Fibroblast of skin of right quadriceps (primary cell): ENCODE data around the gene SVBP.
"Not testable (repeated sequence)": the region's sequence is repeated elsewhere in the genome, so short reads cannot be mapped to it uniquely, and the experiment has no call there.

ENCODE experiments used
- DNase-seq: peaks from one replicate; pipeline ENCODE4 v3.0.0-alpha.2; 2013

SVBP gene

GRCh38 chr1:42841010-42841409, 23.8 kb upstream of the SVBP start:
- no peak for DNase-seq

DNA sequence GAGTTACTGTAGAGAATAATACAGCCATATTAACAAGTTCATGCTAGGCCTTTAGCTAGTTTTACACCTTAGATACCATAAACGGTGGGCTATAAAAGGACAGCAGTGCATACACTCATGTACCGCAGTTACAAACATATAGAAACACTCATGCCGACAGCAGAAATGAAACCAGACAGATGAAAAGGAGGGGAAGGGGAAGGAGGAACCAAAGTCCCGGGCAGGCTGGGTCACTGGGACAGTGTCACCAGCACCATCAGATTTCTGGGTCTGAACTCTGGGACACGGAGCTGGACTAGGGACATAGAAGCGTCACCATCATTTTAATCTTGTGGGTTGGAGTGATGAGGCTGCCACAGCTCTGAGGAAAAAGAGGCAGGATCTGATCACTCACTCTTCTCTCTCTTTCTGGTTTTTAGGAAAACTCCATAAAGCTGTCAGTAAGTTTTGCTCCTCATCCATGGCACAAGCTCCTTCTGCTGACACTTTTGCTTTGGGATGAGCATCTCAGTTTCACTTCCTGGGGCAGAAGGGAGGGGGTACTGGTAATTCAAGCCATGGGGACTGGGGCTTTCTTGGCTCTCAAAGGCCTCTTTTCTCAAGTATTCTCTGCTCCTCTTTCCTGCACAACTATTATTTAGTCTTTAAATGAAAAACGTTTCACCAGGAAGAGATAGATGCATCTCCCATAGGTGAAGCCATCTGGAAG, 21.4 kb upstream of the SVBP start:
- no peak for DNase-seq

DNA sequence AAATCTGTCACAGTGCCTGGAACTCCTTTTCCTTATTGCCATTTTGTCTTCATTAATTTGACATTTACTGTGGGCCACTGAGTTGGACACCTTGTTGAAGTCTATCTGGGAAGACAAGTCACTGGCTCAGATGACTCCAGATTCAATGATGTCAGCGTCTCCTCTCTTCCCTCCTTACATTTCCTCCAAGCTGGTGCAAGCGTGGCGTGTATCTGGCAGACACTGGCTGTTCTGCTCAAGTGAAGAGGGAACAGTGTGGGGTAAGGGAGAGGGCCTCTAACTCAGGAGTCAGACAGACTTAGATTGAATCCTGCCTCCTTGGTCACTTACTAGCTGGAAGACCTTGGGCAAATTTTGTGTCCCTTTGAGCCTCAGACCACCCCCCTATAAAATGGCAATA, 20.5 kb upstream of the SVBP start:
- DNase-seq = no peak

DNA sequence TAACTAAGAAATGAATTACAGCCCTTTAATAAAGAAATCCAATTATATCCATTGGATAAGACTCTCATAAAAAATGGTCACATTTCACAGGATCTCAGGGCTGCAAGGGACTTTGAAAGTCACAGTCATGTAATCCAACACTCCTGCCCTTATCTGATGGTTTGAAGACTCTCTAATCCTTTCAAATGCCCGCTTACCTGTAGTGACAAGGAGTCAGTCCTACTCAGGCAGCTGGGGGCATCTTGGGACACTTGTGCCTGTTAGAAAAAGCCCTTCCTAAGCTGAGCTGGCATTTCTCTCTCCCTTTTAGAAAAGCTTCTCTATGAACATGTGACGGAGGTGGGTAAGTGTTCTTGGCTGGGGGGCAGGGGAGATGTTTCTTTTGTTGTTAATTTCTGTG, 18.2 kb upstream of the SVBP start:
- no peak for DNase-seq

DNA sequence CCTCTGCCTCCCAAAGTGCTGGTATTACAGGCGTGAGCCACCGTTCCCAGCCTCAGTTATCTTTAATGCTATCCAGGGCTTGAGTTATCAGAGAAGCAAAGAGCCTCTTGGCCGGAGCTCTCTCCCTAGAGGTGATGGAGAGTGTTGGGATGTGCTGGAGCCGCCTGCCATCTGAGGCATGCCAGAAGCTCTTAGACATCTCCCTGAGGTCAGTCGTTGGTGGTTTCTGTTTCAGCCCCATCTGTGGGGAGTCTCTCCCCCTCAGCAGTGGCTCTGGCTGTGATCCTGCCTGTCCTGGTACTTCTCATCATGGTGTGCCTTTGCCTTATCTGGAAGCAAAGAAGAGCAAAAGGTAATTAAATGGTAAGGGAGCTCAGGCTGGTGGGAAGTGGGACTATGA, 17.6 kb upstream of the SVBP start:
- no peak for DNase-seq

- DNase-seq = no peak
These were observed 16.8 kb upstream of the SVBP start for GRCh38 chr1:42833981-42834380.

DNA sequence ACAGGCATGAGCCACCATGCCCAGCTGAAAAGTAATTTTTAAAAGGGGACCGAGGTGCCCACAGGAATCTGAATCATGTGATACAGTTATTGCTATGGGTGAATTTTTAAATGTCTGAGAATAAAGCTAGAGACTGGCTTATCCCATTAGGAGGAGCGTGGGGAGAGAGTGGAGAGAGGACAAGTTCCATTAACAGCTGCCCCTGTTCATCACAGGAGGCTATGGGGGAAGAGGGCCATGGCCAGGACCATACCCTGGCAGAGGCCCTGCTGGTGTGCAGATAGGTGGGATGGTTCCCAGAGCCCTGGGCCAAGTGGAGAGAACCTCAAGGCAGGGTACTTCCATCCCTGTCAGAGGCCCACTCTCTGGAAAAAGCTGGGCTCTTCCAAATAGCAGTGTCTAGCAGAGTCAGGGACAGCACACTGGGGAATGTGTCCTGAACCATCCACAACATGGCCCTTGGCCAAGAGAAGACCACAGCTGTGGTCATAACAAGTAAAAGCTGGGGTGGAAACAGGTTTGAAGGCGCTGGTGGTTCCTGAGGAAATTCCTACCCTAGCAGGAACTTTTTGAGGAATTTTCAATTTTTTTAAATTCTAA, 15.5 kb upstream of the SVBP start:
- DNase-seq = no peak

DNA sequence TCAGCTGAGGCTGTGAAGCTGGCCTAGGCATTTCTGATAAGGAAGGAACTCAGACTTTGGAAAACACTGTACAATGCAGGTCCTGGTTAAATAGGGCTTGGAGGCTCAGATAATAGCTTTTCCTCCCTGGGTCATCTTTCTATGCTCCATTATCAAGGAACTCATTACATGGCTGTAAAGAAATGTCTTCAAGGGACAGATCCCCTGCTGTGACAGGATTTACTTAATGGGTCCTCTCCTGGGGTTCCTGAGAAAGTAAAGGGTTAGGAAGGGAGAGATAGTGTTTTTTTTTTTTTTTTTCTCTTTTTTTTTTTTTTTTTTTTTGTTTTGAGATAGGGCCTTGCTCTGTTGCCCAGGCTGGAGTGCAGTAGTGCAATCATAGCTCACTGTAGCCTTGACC, 14.1 kb upstream of the SVBP start:
- no peak for DNase-seq

DNA sequence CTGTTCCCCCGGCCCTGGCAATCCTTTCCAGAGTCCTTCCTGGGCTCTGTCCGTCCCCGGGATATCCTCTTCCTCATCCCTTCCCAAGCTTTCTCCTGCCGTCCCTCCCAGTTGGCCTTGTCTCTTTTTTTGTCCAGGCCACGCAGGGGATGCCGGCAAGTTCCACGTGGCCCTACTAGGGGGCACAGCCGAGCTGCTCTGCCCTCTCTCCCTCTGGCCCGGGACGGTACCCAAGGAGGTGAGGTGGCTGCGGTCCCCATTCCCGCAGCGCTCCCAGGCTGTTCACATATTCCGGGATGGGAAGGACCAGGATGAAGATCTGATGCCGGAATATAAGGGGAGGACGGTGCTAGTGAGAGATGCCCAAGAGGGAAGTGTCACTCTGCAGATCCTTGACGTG, 13.4 kb upstream of the SVBP start:
- no peak for DNase-seq

GRCh38 chr1:42825036-42825851, 8.0 kb upstream of the SVBP start:
- no peak for DNase-seq

- no peak for DNase-seq
These were observed 7.4 kb upstream of the SVBP start for GRCh38 chr1:42824481-42825035.

DNA sequence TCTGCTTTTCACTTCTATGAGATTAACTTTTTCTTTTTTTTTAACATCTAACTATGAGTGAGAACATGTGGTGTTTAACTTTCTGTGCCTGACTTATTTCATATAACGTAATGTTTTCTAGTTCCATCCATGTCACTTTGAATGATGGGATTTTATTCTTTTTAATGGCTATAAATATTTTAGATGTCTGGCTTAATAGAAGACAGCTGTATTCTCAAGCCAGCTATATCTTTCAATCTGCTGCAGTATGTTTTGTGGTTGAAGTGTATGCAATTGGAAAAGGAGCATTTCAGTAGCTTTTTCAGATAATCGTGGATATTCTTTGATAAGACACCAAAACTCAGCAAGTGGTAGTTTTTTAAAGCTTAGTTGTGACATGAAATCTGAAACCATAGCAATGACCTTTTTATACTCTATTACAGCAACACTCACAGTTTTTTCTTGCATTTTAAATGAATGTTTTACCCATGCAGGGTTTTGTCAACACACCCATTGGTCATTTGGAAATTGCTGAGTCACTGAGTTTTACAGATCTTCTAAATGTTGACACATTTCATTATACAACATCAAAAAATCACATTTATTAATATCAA, 5.7 kb upstream of the SVBP start:
- DNase-seq = peak; percentile 82

DNA sequence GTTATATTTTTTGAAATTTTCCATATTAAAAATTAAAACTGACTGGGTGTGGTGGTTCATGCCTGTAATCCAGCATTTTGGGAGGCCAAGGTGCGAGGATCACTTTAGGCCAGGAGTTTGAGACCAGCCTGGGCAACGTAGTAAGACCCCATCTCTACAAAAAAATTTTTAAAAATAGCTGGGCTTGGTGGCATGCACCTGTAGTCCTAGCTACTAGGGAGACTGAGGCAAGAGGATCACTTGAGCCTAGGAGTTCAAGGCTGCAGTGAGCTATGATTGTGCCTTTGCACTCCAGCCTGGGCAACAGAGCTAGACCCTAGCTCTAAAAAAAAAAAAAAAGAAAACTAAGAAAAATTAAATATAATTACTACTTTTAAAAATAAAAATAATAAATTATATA, 4.5 kb upstream of the SVBP start:
- no peak for DNase-seq

GRCh38 chr1:42820813-42821212, 3.6 kb upstream of the SVBP start:
- DNase-seq = no peak

- DNase-seq = no peak
These were observed 779 bp upstream of the SVBP start for GRCh38 chr1:42817976-42818375.

GRCh38 chr1:42817440-42817767, 207 bp upstream of the SVBP start:
- DNase-seq = no peak

GRCh38 chr1:42815941-42816584, 1.1 kb downstream of the SVBP start:
- DNase-seq = peak; percentile 9

GRCh38 chr1:42814815-42815214, 2.4 kb downstream of the SVBP start:
- not testable (repeated sequence) for DNase-seq

DNA sequence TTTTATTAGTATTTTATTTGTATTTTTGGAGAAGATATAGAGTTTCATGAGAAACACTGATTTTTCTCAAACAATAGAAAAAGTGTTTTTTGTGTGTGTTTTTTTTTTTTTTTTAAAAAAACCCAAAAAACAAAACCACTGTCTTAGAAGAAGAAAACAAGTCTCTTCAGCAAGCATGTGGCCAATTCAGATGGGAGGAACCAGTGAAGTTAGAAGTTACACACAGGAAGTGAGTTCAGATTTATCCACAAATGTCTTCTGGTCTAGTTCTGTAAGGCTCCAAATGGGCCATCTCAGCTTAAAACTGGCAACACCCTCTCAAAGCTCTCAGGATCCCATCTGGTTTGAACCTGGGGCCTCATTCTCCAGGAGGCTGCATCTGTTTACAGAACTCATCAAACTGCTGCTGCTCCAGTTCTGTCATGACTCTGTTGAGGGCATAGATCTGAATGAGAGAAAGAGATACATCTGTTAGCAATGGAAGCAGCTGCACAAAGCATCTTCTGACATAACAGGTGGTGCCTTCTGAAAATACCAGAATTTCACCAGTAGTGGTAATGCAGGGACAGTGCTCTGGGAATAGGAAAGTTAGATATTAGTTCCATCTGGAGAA, 10.0 kb downstream of the SVBP start:
- no peak for DNase-seq

GRCh38 chr1:42806593-42806992, 10.6 kb downstream of the SVBP start:
- no peak for DNase-seq

DNA sequence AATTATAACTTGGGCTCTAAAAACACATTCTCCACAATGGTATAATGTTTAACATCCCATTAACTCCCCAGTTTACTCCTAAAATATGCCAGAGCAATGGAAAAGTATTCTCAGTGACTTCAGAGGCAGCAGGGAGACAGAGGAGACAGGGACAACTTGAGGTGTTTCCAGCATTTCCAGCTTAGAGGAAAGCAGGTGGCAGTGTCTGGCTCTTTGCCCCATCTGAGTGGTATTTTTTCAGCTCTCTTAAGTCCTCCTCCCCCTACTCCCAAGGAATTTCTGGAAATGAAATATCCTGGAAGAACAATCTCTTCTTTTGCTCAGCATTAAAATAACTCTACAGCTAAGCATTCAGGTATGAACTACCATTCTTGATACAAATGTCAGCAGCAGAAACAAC, 11.0 kb downstream of the SVBP start:
- no peak for DNase-seq

DNA sequence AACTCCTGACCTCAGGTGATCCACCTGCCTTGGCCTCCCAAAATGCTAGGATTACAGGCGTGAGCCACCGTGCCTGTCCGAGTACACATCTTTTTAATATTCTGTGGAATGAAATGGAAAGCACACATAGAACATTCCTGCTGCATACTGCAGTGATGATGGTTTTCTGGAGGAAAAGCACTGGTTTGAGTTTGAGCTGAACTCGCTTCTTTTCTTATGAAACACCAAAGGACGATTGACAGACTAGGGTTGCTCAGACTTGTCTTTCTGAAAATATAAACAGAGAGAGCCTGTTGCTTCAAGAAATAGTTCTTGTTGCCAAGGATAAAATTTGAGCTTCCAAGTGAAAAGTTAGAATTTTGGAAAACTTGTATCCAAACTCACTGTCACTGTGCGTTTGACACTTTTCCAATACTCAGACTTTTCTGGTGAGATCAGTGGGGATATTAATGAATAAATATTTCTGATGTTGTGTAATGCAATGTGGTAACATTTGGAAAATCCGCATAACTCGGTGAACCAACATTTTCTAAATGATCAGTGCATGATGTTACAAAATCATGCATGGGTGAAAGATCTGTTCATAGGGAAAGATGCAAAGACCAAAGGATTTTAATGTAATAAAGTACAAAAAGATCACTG, 15.2 kb downstream of the SVBP start:
- peak; percentile 57 for DNase-seq
